ENCODE data around the gene CFAP45.

The CFAP45 gene, protein sequence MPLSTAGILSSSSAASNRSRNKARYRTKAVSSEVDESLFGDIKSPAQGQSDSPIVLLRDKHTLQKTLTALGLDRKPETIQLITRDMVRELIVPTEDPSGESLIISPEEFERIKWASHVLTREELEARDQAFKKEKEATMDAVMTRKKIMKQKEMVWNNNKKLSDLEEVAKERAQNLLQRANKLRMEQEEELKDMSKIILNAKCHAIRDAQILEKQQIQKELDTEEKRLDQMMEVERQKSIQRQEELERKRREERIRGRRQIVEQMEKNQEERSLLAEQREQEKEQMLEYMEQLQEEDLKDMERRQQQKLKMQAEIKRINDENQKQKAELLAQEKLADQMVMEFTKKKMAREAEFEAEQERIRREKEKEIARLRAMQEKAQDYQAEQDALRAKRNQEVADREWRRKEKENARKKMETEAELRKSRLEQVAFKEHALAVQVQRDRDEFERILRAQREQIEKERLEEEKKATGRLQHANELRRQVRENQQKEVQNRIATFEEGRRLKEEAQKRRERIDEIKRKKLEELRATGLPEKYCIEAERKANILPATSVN

DNA sequence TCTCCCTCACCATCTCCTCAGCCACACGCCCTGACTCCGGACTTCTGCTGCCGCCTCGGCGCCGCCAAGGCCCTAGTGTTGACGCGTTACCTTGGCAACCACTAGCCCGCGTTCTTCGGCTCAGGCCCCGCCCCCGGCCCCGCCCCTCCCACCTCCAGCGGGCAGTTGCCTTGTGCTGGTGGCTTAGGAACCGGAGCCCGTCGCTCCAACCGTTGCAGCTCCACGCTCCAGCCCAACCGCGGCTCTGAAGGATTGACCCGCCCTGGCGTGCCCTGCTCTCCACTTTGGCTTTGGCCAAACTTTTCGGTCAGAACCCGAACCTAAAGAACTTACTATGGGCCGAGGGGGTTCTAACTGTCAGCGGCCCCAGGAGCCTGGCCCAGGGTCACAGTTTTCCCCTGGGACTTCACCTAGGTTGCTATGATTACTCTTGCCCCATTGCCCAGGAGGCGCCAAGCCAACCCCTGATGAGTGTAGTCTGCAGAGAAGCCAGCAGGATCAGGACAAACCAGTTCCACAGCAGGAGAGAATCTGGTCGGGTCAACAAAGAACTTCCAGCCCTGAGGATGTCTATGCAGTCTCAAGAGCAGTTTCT, at the start of gene CFAP45:
Gene CFAP45, minus strand, starts transcription at position 80 of the 595 bp plus-strand sequence. Its CDS starts 67 bp downstream, at position 13.
- no peak for DNase-seq

DNA sequence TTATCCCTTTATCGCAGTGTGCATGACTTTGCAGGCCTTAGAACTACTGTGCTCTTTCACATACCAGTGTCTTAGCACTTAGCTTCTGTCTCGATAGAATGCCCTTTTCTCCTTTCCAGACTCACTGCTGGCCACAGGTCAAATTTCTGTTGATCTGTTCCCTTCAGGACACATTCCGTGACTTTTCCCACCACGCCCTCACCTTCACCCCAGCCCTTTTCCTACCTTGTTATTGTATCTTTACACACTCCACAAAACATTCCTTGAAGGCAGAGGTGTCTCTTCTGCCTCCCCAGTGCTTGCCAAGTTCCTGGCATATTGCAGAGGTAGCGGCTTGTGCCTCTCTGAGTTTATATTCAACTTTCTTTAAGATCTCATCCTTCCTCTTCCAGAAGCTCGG, 49.2 kb upstream of the CFAP45 start:
- no peak for DNase-seq

DNA sequence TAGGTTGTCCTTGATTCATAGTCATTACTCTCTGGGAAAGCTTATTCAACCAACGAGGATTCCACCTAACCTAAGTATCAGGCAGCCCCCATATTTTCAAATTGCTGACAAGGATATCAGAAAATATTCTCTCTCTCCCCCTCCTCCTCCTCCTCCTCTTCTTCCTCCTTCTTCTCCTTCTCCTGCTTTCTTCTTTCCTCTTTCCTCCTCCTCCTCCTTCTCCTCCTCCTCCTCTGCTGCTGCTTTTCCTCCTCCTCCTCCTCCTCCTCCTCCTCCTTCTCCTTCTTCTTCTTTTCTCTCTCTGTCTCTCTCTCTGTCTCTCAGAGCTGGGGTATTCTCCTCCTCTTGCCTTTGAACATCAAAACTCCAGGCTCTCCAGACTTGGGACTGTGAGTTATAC, 48.0 kb upstream of the CFAP45 start:
- no peak for DNase-seq

DNA sequence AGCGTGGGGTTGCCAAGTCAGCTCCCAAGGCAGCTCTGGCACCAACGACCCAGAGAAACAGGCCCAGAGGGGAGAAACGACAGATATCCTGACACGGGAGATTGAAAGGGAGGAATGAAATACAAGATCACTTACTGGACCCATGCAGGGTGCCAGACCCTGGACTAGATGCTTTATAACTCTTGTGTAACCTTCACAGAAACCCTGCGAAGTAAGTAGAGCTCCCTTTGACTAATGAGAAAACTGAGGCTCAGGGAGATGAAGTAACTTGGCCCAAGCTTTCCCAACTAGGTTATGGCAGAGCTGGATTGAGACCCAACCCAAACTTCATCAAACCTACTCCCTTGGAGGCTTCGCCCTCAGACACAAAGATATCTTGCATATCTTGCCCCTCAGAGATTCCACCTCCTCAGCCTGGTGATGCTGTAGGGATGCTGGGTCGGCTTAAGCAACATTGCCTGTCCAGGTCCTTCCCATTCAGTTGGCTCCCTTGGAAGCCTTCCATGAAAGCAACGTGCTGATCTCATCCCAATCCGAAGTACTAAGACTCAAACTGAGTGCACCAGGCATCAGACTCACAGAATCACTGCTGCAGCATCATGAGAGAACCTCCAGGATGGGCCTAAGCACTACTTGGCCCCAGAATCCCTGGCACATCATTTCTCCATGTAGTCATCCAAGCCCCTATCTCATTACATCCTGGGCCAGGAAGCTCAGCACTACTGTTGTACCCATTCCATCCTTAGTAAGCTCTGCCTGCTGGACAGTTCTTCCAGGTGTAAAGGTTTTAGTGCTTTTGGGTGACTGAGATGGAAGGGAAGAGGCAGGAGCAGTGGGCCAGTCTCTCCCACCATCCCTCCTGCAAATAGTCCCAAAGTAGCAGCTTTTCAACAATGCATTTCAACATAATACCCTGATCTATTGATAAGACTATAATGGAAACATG, 46.5 kb upstream of the CFAP45 start:
- DNase-seq = no peak

DNA sequence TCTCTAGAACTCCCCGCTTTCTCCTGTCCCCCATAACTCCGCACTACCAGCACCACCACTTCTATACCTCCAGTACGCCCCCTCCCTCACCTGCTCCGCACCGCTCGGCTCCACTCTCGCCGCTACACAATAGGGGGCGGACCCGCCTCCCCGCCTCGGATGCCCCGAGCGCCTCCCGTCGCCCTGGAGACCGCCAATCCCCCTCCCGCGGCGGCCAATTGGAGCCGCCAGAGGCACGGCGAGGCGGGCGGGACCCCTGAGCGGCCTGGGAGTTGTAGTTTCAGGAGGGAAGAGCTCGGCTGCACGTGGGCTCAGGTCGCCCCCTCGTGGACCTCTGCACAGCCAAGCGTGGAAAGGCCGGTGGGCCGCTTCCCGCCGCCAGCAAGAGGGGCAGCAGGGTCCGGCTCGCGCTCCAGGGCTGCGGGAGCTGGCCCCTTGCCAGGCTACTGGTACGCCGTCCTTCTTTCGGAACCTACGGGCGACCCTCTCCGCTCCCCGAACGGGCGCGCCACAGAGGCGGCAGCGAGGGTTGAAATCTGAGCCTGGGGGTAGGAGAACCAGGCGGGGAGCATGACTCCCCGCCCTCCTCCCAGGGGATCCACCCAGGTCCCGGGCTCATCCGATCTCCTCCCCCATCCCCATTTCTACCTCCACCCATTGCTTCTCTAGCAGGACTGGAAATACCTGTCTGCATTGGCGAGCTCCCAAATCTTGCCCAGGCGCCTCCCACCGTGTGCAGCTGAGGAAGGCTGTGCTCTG, 45.7 kb upstream of the CFAP45 start, which contains the start of gene IGSF9:
Gene IGSF9, minus strand, starts transcription at position 131 of the 759 bp plus-strand sequence. CDS start 2,159 bp downstream, outside the sequence.
- DNase-seq = peak; percentile 75

DNA sequence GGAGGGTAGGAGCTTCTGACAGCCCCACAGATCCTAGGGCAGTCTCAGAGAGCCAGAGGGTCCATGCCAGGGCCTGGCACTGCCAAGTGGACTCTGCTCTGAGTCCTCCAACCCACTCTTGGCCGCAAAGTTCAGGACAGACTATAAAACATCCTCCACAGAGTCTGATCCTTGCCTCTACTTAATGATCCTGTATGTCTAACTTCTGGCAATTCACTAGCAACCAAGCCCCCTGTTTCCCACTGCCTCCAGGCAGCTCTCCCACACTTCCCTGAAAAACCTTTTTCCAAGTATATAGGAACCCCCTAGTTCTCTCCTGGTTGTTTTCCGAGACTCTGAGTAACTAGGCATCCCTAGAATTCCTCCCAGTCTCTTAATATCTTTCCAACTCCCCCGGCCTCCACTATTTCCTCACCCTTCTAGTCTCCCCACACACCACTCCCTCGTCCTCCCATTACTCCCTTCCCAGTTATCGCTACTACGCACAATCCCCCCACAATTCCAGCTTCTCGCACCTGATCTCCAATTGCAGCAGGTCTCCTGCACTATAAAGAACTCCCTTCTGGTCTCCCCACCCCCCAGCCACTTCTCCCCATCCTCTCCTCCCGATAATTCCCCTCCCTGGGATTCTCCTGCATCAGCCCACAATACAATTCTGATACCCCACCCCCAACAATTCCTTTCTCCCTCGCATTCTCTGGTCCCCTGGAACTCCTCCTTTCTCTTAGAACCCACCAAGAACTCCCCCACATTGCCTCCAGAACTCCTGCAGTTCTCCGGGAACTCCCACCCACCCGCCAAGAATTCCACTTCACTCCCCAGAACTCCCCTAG, 44.9 kb upstream of the CFAP45 start:
- no peak for DNase-seq

DNA sequence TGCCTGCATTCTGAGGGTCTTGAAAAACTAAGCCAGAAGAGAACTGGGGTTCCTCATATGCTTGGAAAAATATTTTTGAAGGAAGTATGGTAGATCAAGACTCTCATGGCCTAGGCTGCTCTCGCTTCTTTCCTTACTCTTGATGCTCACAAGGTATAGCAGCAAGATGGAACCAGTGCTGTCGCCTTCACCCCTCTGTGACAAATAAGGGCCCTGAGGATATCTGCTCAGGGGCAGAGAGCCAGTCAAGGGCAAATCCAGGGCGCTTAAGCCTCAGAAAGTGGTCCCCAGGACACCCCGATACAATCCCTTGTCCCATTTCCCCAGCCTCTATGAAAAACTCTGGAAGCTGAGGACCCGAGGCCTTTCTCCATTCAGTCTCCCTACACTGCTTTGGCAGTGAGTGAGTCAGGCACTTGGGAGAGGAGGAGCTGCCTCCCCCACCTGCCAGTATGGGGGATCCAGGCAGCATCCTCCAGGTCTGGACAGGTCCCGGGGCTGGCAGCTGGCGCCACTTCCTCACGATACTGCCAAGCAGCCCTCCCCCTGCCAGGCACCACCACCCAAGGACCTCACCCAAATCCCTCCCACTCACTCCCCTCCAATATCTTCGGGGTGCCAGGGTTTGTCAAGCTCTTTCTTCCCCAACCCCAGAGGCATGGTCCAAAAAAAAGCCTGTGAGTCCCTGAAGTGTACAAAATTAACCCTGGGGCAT, 44.1 kb upstream of the CFAP45 start:
- DNase-seq = no peak

DNA sequence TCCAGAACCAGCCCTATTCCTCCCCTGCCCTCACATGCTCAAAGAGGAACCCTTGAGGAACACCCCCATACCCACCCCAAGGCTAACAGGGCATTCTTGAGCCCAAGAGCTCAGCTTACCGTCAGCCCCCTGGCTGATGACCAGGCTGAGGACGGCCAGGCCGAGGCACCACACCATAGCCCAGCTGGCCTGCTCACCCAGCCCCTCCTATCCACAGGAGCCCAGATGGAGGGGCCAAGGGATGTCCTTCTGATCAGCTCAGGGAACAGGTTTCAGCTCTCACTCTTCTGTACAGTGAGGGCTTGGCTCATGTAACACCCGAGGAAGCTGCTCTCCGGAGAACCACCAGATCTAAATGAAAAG, 43.3 kb upstream of the CFAP45 start:
- DNase-seq = no peak

DNA sequence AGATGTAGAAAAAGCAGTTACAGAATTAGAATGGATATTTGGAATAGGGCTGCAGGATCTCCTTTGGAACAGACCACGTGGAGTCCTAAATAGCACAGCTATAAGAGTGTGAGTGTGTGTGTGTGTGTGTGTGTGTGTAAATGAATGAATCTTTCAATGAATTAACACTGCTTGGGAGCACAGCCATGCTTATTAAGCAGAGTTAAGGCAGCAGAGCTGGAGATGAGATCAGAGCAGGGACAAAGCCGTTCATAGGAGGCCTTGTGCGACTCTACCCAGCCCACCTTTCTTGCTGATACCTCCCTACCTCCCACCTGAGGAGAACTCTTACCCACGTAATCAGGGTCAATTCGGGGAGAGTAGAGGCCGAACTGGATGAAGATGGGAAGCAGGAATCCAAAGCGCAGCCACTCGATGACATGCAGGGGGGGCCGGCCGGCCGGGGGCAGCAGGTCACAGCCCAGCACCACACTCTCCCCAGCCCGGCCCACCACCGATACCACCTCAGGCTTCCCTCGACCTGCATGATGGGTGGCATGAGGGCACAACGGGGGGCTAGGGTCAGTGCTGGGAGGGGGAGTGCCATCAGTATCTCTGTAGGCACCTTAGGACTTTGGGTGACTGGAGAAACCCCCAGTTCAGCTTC, 42.8 kb upstream of the CFAP45 start:
- DNase-seq = no peak

DNA sequence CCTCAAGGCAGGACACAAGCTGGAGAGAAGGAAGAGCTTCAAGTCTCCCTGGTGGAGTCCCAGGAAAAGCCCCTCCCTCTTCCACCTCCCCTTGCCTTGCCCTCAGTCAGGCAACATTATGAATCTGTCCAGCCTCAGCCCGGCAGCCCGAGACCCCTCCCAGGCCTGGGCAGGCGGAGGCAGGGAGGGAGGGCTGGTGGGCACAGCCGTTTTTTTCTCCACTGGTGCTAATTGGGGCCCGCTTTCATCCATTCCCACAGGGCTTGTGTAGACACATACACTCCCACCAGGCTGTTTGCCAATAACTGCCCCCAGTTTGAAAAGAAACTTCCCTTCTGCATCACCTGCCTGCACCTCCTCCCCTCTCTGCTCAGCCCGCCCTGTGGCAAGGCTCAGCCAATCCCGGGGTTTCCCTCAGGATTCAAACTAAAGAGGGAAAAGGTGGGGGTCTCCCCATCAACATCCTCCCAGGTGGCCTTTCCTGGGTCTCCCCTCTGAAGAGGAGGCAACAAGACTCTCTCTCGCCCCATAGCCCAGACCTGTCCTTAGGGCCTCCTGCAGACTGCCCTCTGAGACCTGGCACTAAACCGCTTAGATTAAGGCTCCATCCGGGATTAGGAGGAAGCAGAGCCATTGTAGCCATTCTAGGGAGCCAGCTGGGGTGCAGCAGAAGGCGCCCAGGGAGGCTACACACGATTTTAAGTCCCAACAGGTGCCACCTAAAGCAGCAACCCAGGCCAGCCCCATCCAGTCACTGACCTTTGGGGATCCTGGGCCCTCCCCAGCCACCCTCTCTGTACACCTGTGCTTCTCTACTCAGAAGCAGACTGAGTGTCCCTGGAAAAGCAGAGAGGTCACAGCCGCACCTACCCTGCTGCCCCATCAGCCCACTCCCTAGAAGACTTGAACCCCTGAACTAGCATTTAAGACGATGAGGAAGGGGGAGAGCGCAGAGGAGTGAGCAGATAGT, 41.9 kb upstream of the CFAP45 start:
- DNase-seq = no peak

DNA sequence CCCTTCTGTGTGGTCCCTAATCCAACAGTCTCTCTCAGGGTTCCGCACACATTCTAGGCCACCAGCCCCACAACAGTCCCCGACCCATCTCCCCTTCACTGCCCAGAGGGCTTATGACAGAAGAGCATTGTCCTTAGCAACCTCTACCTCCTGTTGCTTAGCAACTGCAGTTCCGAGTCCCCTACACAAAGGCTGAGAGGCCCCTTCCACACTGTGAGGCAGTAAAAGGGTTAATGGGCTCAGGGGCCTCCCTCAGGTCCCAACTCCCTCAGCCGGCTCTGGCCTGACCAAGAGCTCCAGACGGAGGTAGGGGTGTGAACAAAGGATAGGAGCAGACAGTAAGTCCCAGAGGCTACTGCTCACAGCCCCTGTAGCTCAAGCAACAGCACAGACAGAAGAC, 41.2 kb upstream of the CFAP45 start:
- no peak for DNase-seq

DNA sequence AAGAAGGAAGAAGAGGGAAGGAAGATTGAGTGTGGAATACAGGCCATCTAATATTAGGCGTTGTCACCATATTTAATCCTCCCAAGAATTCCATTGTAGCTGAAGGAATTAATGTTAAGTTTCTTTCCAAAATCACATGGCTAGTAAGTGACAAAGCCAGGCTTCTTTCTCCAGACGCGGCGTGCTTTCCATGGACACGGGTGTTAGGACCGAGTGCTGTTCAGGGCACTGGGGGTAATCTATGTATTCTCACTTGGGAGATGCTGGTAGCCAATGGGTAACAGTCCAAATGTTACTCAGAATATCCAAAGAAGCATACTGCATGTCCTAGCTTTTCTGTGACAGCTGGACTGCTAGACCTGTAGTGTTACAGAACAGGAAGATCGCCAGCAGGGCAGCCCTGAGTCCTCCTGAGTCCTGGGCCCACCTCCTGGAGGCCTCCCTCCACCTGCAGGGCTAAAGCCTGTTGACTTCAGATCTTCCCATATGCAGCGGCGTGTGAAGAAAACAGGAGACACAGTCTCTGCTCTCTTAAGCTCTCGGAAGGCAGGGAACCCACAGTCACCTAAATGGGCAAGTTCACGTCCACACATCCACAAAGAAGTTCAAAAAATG, 40.1 kb upstream of the CFAP45 start:
- DNase-seq = no peak

DNA sequence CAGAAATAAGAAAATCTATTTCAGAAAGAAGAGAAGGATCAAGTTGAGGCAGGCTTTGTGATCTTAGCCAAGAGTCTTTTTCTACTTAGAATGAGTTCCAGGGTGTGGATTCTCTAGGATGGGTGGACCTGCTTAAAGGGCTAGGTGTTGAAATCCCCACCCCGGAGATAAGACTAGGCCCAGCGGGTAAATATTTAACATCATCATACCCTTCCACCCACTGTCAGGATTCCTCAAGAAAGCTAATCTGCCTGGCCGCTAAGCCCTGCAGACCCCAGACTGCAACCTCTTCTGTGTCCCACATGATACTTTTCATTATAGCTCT, 39.7 kb upstream of the CFAP45 start:
- no peak for DNase-seq

DNA sequence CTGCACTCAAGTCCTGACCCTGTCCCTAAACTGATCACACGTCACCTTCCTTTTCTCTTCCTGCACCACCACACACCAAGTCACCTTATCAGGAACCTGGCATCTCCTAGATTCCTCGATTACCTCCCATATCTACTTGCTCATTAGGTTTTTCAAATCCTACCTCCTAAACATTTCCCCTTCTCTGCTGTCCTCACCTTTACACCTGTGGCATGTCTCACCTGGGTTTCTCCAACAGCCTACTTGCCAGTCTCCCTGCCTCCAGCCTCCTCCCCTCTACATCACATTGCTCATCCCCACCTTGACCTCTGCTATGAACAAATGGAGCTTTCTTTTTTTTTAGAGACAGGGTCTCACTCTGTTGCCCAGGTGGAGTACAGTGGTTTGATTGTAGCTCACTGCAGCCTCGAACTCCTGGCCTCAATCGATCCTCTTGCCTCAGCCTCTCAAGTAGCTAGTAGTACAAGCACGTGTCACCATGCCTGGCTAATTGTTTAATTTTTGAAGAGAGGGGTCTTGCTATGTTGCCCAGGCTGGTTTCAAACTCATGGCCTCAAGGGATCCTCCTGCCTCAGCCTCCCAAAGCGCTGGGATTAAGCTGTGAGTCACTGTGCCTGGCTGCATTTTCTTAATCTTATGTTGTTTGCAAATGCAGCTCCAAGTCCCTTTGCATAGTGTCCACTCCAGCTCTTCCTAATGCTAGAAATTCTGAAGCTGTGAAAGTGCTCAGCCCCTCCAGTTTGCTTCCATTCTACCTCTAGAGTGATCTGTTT, 39.1 kb upstream of the CFAP45 start:
- DNase-seq = no peak

DNA sequence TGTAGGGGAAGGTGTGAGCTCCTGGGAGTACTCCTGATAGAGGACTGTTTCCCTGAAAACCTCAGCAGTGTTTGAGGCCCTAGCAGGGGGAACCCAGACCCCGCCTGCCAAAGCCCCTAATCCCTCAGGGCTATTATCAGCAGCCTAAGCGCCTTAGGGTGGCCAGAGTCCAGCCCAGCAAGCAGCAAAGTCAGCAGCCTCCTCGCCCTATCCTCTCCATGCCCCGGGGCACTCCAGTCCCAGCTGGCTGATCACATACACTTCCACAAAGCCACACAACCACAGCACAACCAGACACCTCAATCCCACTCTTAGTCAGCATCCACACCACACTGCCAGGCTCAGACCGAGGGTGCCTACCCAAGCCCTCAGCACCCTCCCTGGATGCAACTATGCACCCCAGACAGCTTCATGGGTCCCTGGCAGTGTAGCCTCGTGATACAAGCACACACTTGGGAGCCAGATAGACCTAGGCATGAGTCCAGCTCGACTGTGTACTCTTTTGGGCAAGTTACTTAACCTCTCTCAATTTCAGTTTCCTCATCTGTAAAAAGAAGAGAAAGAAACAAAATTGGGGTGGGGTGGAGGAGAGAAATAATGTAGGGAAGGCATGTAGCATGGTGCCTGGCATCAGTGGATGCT, 38.4 kb upstream of the CFAP45 start:
- DNase-seq = no peak

DNA sequence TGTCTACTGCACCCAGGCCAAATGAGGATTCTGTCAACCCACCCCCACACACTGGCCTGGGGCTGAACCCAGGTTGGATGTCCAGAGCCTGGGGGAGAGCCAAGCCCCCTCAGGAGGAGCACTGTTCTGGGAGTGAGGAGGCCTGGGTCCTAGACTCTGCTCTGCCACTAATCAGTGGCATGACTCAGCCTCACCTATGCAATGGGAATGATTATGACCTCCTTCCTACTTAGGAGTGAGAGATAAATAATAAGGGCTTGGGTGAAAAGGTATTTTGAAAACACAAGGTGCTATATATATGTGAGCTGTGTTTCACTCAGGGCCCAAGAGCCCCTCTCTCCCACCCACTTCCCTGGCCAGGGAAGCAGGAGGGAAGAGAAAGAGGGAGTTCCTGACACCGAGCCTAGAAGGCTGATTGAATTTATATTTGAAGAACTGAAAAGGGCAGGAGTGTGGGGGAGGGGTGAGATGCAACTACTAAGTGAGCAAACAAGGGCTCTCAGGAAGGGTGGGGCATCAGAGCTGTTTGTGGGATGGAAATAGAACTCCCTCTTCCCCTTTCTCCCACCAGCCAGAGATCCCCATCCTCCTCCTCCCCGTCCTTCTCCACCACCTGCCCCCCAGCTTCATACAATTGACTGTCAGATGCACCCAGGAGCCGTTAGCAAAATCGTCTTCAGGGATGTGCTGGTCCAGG, 37.2 kb upstream of the CFAP45 start:
- DNase-seq = no peak

All from activated CD4-positive, alpha-beta T cell treated with anti-CD3 and anti-CD28 coated beads, Interleukin-2, amount 50 U/mL, for 1 hour (primary cell).